ENCODE measurements around the gene CFAP74.
"Not testable (repeated sequence)": the region's sequence is repeated elsewhere in the genome, so short reads cannot be mapped to it uniquely, and the experiment has no call there.

Gene CFAP74

GRCh38 chr1:1943834-1944570, 59.6 kb downstream of the CFAP74 start:
- peak; percentile 34 for DNase-seq

GRCh38 chr1:1942753-1943656, 60.6 kb downstream of the CFAP74 start:
- no peak for DNase-seq

GRCh38 chr1:1941868-1942752, 61.5 kb downstream of the CFAP74 start:
- DNase-seq, result no peak

- DNase-seq, result no peak
Observed at GRCh38 chr1:1941211-1941841, 62.3 kb downstream of the CFAP74 start.

GRCh38 chr1:1940123-1940425, 63.5 kb downstream of the CFAP74 start:
- DNase-seq, result no peak

- no peak for DNase-seq
Observed at GRCh38 chr1:1939296-1940122, 64.1 kb downstream of the CFAP74 start.

GRCh38 chr1:1938613-1939295, 64.8 kb downstream of the CFAP74 start:
- DNase-seq, result no peak

- DNase-seq, result no peak
Observed at GRCh38 chr1:1938276-1938573, 65.4 kb downstream of the CFAP74 start.

GRCh38 chr1:1937549-1938275, 65.9 kb downstream of the CFAP74 start:
- no peak for DNase-seq

GRCh38 chr1:1937061-1937460, 66.5 kb downstream of the CFAP74 start:
- no peak for DNase-seq

- not testable (repeated sequence) for DNase-seq
Observed at GRCh38 chr1:1934848-1935247, 68.7 kb downstream of the CFAP74 start.

GRCh38 chr1:1929639-1930545, 73.7 kb downstream of the CFAP74 start:
- DNase-seq, result no peak

GRCh38 chr1:1929102-1929638, 74.4 kb downstream of the CFAP74 start:
- no peak for DNase-seq

- no peak for DNase-seq
Observed at GRCh38 chr1:1928231-1929101, 75.1 kb downstream of the CFAP74 start.

GRCh38 chr1:1927751-1928150, 75.8 kb downstream of the CFAP74 start:
- DNase-seq, result no peak

- no peak for DNase-seq
Observed at GRCh38 chr1:1926886-1927660, 76.5 kb downstream of the CFAP74 start.

- no peak for DNase-seq
Observed at GRCh38 chr1:1926346-1926811, 77.2 kb downstream of the CFAP74 start.
